HG02973 (cell line): ENCODE data around the gene PROM2.

ENCODE experiments used
- ATAC-seq: cut with Tn5 transposase; IDR thresholded peaks from one replicate; pipeline ENCODE4 v1.9.1; 2021; ENCODE audit warnings: moderate library complexity; ENCODE audit not compliant: unreplicated experiment

PROM2 gene

DNA sequence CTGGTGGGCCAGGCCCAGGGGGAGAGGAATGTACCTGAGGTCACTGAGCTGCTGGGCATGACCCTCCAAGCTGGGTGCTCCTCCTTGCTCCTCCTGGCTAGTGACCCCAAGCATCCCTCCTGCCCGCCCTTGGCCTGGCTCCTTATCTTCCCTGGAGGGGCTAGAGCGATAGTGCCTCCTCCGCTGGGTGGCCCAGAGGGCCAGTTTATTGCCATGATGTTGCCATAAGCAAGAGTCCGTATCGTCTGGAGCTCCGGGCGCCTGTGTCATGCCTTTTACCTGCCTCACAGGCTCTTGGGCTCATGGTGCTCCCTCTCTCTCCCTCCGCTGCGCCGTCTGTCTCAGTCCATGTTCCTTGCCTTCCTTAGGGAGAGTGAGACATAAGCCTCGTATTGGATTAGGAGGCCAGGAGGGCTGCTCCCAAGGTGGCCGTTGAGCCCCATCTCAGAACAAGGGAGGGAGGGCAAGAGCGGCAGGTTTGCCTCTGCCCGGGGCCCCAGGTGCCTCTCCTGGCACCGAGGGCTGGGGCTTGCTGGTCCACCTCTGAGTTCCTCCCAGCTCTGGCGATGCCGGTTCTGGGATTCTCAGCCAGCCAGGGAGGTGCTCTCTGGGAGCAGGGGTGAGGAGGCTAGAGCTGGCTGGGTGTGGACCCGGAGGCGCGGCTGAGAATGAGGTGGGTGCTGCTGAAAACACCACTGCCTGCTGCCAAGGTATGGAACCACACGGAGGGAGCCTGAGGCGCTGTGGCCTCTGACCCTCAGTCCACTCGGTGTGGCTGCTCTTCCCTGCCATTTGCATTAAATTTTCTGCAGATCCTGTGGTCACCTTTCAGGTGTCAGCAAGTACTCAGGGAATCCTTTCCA, 45.5 kb downstream of the PROM2 start:
- no peak for ATAC-seq

DNA sequence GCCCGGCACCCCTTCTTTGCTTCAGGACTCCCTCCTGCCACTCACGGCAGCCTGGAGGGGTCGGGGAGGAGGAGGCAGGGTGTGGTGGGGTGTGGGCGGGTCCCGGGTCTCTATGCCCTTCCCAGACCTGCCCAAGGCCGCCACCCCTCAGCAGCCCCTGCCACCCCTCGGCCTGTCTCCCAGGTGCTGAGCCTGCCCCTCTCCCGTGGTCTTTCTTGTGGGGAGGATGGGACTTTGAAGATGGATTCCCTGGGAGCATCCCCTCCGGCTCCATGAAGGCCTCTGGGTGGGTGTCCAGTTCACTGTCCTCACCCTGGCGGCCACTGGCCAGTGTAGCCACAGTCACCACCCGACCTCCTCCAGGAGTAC, 46.1 kb downstream of the PROM2 start:
- ATAC-seq = no peak

DNA sequence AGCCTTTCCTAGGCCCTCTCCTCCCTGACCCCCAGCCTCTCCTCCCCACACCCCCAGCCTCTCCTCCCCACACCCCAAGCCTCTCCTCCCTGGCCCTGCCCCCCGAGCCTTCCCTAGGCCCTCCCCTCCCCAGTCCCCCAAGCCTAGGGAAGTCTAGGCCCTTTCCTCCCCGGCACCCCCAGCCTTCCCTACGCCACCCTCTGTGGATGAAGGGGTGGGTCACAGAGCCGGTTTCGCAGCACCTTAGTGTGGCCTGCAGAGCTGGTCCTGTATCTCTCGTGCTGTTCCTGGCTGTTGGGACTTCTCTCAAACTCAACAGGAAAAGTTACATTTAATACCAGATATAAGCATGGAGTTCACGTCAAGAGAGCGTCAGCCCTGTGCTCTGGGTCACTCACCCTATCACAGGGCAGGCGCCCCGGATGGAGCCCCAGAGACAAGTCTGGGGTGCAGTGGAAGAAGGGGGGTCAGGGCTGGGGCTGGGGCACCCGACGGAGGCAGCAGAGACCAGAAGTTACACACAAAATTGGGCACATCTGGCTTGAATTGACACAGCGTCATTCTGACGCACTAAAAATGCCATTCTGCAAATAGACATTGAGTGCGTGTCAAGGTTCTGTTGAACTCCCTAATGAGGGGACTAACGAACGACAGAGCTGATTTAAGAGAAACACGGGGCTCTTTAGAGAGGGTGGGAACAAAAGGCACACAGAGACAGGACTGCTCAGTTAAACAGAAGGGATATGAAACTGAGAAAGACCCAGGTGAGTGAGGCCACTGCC, 46.9 kb downstream of the PROM2 start:
- no peak for ATAC-seq

DNA sequence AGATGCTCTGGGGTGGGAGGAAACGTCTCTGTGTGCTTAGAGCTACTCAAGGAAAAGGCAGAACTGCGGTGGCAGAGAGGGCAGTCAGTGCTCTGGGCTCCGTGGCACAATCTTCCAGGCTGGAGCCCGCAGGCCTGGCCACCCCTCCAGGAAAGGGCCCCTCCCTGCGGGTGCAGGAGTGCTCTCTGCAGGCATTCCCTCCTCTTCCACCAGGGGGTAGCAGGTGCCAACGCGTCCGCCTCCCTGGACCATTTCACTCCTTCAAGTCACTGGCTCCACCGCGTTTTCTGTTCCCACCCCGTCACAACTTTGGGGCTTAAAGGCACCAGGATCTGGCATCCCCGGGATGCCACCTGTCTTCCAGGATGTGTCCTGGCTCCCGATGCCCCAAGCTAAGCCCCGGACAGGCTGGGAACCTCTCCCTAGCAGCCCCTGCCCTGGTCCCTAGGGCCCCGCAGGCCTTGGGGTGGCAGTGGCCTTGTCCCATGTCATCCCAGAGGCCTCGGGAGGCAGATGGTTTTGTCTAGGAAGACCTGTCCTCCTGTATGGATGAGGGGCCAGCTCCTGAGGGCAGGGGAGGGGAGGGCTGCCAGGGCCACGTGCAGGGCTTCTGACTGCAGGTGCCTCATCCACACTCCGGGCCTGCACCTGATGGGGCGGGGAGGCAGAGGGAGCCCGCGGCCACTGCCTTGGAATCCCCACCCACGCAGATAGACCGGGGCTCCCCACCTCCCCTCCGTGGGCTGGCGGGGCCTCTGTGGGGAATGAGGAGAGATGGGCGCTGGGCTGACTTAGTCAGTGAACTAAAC, 49.3 kb downstream of the PROM2 start:
- no peak for ATAC-seq

DNA sequence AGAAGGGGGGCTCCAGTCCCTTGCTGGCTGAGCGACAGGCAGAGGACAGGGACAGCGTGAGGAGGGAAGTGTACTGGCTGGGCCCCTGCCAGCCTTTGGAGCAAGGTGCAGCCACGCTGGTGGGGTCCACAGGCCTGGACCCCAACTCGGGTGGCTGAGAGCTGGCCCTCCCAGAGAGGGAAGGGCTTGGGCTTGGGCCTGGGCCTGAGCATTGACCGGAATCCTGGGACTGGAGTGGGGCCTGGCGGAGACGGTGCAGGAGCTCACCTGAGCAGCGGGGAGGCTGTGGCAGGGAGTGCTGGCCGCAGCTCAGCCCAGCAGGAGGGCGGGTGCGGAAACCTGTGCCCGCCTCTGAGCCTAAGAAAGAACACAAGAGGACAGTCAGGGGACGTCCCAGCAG, 50.8 kb downstream of the PROM2 start:
- no peak for ATAC-seq

DNA sequence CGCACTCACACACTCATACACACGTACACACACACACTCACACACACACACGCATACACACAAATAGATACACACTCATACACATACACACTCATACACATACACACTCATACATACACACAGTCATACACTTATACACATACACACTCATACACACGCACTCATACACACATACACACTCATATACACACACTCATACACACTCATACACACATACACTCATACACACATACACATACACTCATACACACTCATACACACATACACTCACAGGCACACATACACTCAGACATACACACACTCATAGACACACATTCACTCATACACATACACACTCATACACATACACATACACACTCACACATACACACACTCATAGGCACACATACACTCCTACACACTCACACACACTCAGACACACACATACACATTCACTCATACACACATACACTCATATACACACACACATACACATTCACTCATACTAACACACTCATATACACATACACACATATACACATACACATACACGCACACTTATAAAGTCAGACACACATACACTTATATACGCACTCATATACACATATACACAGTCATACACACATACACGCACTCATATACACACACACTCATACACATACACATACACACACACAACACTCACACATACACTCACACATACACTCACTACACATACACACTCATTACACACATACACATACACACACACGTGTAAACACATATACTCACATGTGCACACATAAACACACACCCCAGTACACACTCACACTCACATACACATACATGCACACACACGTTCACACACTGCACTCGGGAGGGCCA, 51.6 kb downstream of the PROM2 start:
- ATAC-seq = no peak

DNA sequence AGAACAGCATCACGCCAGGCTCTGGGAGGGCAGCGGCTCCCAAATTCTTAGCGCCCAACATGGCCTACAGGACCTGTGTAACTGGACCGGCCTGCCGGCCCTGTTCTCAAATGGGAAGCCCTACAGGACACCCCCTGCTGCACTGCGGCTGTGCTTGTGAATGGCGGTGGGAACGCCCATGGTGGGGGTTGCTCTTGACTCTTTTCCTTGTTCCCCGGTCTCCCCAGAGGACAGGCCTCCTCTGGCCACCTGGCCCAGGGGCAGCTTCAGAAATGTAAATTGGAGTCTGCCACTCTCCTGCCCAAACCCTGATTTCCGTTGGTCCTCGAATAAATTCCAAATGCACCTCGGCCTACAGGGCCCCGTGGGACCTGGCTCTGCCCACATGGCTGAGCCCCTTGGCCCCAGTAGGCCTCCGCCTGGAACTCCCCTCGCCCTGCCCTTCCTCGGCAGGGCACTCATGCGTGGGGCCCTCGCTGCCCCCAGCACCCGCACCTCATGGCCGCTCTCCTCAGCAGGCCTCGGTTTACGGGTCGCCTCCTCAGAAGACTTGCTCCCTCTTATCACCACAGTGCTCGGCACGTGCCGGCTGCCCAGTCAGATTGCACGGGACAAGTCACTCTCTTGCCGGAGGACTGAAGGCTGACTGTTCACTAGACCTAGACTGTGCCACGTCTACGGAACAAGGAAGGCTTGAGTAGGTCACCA, 52.3 kb downstream of the PROM2 start:
- no peak for ATAC-seq

DNA sequence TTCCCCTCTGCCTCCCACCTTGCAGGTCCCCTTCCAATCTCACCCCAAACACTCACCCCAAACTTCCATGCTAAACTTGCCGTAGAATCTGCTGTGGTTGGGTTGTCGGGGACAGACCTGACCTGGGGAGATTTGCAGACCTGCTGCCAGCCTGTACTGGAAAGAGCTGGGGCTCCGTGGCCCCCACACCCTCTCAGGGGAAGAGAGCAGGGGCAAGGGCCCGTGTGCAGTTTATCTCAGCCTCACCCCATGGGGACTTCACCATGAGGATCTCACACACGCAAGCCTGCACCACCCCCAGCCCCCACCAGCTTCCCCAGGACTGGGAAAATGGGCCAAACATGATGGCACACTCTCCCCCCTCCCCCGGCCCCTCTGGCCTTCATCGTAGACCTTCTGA, 53.6 kb downstream of the PROM2 start:
- ATAC-seq = no peak

DNA sequence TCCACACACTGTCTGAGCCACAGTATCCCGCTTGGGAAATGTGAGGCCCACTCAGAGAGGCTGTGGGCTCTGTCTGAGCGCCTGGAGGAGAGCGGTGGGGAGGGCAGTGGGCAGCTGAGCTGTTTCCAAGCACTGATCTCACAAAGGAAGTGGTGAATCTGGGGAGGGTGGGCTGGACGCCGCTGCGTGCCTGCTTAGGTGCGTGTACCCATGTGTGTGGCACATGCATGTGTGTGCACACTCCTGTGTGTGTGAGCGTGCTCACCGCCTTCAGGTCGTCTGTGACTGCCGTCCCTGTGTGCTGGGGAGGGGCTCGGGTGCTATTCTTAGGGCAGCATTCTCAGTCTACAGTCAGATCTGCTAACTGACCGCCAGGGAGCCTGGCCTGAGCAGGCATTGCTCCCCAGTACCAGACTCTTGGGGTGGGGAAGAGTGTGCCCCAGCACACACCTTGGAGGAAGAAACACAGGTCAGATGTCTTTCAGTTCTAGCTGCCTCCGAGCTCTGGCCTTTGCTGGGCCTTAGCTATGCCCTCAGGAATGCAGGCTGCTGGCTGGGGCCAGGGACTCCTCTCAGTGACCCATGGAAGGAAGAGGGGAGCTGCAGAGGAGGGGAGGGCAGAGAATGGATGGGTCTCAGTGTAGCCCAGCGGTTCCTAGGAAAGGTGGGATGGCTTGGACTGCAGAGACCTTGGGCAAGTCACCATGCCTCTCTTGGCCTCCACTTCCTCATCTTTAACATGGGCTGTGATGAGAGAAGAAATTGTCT, 54.3 kb downstream of the PROM2 start:
- ATAC-seq = no peak

DNA sequence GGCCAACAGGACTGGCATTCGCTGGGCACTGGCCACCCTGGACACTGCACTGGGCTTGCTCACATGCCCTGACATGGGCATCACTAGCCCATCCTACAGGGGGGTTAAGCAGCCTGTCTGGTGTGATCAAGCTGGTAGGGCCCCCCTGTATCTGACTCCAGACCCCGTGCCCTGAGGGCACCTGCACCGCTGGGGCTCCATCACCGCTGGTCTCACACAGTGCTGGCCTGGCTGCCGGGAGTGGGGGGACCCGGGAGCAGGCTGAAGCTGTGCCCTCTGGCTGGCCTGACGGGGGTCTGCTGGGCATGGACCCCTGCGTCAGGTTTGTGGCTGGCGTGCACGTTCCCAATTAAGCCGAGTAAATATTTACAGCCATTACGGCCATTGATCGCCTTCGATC, 55.2 kb downstream of the PROM2 start:
- no peak for ATAC-seq

DNA sequence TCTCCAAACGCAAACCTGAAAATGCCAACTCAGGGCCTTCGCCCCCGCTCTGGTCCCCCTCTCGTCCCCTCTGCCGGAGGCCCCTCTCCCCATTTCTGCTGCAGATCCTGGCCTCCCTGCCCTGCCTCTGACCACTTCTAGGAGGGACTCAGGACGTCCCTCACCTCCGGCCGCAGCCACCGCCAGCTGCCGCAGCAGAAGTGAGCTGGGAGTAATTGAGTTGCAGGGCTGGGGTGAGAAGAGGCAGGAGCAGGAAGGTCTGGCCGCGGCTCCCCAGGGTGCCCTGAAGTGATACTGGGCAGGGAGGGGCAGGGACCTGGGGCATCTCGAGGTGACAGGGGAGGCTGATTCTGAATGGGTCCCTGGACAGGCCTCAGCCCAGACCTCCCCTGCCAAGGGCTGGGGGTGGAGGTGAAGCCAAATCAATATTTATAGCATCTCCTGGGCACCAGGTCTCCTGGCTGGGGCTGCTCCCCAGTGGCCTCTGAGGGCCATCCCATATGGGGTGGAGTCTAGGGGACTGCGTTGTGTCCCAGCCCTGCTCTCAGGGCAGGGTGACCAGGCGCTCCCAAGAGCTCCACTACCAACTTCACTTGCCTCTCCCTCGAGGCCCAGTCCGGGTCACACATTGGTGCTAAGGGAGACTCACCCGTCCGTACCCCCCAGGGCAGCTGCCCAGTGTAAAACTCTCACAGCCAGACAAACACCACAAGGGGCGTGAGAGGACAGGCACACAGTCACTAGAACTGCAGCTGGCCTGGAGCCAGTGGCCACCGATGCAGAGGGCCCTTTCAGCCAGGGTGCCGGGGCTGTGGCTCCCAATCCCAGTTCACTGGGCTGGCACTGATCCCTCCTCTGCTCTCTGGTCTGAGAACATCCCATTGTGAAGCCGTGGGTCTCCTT, 55.9 kb downstream of the PROM2 start:
- ATAC-seq = no peak

DNA sequence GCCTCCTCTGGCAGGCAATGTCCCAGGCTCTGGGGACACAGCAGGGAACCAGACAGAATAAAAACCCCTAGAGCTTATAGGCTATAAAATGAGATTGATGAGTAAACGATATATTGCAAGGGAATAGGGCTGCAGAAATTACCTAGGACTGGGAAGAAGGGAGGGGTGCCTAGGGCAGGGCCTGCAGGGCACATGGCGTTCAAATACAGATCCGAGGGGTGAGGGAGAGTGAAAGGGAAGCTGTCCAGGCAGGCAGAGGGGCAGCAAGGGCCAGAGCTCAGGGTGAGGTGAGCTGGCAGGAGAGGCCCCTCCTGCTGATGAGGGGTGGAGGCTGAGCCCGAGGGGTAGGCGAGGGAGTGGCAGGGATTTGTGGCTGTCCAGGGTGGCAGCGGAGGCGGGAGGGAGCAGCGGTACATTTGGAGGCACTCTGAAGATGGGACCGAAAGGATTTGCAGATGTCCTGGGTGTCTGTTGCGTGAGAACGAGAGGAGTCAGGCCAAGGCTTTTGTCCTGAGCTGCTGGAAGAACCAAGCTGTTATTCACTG, 56.6 kb downstream of the PROM2 start:
- ATAC-seq = no peak

DNA sequence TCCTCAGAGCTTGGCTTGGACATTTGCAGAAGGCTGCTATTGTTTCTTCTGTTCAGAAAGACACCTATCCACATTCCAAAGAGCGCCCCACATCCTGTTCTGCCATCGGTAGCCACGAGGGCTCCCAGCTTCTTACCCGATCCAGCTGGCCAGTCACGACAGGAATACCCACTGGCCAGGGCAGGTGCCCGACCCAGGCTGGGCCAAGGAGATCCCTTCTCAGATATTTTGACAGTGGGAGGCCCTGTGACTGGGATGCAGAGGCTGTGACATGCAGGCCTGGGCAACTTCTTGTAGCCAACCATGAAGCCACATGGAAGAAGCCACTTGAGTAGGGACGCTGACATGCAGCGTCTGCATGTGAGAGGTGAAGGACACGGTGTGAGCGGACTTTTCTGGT, 57.4 kb downstream of the PROM2 start:
- no peak for ATAC-seq

DNA sequence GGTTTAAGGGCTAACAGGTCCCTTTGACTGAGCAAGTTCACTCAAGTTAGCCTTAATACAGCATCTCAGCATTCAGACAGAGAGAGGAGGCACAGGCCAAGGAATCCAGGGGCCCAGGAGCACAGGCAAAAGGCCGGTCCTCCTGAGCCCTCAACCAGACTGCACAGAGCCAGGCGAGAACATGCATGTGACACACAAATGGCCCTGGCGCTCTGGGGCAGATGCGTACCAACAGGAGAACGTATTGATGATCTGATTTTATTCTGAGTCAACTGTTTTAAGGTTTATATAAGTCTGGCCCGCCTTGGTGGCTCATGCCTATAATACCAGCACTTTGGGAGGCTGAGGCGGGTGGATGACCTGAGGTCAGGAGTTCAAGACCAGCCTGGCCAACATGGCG, 57.8 kb downstream of the PROM2 start:
- ATAC-seq = no peak

DNA sequence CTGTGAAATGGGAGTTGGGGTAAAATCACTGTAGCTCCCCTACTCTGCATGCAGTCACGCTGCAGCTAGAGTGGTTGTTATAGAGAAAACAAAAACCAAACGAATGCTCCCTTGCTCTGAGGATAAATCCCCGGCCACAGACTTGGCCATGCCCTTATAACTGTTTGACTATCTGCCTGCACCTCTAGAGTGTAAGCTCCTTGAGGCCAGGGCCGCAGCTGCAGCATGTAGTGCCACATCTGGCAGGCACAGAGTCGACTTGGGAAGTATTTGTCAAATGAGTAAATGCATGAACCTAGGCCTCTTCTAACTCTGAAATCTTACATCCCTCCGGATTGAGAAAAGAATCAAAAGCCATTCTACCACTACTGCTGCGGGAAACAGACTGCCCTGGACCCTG, 58.8 kb downstream of the PROM2 start:
- ATAC-seq = no peak

DNA sequence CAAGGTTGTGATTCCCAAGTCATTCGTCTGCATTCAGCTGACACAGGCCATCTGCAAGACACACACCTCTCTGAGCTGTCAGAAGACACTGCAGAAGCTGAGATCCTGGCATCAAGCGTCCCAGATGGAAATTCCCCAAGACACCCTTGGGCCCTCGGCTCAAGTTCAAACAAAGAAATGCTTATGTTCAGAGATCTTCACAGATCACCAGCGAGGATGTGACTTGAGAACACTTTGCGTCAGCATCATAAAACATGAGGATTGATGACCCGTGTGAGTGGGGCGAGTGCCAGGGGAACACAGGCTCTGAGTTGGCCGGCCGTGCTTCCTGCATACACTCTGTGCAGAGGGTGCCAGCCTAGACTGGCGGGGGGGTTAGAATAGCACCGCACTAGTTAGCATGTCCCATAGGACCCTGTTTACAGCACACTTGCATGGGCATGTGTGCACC, 59.7 kb downstream of the PROM2 start:
- no peak for ATAC-seq

DNA sequence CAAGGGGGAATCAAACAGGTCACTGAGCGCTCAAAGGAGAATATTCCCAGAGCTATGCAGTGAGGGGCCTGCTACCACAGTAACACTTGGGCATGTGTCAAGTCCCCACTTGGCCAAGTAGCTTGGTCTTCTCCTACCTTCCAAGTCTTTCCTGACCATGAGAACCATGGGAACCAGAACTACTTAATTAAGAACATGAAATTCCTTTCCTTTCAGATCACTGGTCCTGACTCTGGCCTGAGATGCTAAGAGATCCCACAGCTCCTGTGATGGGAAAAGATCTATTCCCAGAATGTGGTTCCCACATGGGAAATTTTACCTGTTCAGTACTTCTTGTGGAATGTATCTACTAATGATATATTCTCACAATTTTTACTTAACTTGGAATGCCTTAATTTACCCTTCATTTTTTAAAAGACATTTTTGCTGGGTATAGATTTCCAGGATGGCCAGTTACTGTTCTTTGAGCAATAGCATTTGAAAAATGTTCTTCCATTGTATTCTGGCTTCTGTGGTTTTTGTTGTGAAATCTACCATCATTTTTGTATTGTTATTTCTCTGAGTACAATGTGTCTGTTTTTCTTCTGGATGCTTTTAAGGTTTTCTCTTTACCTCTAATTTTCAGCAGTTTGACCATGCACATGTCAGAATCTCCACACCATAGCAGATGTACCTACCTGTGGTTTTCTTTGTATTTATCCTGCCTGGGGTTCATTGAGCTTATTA, 60.8 kb downstream of the PROM2 start:
- ATAC-seq = no peak
